HG03432 (cell line): ENCODE measurements around the gene ANGPT4.
"Not testable (repeated sequence)": the region's sequence is repeated elsewhere in the genome, so short reads cannot be mapped to it uniquely, and the experiment has no call there.

ENCODE experiments used
- ATAC-seq: cut with Tn5 transposase; IDR thresholded peaks from one replicate; pipeline ENCODE4 v1.9.1; 2021; ENCODE audit warnings: mild to moderate bottlenecking, moderate library complexity; ENCODE audit not compliant: unreplicated experiment

Gene ANGPT4

DNA sequence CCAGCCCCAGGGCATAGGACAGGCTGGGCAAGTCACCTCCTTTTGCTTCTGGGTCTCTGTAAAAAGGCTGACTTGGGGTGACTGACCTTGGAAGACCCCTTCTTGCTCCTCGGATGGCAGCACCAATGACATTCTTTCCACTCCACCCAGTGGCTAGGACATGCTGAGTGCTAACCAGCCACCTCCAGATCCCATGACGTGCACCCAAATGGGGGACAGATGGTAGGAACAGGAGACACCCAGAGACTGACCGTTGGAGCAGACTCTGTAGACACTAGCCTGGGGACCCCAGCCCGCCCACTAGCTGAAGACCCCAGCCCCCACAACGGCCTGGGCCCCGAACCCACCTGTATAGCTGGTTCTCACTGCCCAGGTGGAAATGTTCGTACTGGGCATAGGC lies 38.3 kb downstream of the ANGPT4 start:
- no peak for ATAC-seq

DNA sequence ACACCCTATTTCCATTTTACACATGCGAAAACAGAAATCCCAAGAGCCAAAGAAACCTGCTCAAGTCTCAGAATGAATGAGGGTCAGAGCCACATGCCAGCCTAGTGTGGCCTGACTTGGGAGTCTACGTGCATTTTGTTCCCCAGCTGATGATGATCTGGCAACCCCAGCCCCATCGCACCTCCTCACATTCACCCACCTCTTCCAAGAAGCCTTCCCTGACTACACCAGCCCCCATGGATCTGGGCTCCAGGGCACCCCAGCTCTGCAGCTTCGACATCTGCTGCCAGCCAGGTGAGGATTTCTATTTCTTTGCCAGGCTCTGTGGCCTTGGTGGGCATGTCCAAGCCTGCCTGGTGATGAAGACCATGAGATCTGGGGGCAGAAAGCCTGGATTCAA lies 41.0 kb downstream of the ANGPT4 start:
- no peak for ATAC-seq

DNA sequence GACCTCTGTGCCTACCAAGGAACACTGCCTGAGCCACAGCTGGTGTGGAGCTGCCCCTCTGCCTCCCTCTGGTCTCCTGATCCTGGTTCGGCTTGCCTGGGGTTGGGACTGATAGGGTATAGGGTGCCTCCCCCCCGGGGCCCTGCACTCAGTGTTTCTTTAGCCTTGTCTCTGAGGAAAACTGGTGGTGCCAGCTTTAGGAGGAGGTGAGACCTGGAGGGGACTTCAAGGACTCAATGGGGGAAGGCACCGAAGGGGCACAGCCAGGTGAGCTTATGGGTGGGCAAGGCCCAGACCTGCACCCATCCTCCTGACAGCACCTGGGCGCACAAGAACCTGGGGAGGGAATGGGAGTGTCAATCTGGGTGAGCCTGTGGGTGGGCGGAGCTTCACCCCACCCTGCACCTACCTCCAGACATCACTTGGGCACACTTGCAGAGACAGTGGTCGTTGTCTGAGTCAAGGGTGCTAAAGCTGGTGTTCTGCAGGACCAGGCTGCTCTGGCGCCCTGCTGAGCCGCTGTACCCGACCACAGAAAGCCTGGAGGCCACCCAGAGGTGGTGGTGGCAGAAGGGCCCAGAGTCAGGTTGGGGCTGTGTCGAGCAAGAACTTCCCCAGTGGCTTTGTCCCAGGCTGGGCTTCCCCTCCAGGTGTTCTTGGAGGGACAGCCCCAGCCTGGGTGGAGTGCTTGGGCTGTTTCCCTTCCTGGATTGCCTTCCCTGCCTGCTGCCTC lies 42.1 kb downstream of the ANGPT4 start:
- ATAC-seq: no peak

DNA sequence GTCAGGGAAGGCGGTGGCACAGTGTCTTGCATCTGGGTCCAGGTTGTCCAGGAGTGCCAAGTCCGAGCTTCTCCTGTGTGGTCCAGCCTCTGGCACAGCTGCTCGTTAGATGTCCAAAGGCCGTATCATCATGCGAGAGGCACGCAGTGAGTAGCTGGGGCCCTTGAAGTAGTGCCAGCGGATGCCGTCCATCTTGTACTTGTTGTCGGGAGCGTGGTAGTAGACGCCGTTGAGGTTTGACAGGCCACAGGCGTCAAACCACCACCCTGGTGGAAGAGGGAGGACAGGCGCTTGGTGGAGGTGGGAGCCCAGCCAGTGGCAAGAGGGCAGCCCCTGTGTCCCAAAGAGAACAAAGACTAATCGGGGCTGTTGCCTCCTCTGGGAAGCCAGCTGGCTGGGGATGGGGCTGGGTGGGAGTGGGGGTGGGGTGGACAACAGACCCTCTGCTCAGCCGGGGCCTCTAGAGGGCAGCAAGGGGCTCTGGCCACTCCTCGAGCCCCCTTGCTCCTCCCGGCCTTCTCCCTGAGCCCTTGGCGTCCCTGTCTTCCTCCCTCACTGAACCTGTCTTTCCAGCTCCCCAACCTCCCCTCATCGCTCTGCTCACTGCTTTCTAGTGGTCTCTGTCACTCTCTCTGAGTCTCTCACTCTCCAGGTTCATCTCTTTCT lies 43.1 kb downstream of the ANGPT4 start:
- ATAC-seq: no peak

DNA sequence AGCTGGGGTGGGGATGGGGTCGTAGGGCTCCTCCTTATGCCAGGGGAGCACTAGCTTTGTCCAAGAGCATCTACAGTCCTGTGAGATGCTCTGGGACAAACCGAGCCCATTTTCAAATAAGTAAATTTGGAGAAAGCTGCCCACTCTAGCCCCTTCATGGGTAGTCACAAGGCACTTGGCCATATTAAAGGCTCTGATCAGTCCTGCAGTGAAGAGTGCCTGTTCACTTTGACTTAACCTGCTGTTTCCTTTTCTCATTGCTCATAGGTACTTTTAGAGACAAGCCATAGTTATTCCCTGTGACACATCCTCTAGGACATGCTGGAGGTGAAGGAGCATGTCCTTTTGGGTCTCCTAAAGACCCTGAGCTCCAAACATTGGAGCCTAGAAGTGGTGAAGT lies 44.2 kb downstream of the ANGPT4 start:
- ATAC-seq: no peak

DNA sequence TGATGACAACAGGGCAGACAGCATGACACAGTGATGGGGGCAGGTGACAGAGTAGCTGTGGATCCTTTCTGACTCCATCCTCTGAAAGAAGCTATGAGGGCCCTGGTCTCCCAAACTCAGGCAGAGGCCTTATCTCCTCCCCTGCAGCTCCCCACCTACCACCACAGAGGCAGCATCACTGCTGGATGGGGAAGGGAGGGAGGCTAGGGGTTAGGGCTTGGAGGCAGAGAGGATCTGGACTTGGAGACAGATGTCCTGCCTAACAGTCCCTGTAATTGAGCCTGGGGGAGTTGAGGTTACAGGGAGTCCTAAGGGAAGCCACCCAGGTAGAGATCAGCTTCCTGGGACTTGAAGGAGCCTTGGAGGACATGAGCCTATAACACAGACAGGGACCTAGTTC lies 44.7 kb downstream of the ANGPT4 start:
- ATAC-seq: no peak

DNA sequence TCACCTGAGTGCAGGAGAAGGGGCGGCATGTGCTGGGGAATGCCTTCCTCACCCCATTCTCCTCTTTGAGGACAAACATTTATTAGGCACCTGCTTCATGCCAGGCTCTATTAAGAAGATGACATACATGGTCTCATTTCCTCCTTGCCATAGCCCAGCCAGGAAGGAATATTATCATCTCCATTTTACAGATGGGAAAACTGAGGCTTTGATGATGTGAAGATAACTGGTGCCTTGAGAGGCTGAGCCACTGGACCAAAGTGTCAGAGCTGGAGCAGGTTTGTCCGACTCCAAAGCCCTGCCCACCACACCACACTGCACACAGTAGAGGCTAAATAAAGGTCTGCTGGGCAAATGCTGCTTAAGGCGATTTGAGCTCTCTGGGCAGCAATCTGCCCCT lies 45.4 kb downstream of the ANGPT4 start:
- ATAC-seq: no peak

DNA sequence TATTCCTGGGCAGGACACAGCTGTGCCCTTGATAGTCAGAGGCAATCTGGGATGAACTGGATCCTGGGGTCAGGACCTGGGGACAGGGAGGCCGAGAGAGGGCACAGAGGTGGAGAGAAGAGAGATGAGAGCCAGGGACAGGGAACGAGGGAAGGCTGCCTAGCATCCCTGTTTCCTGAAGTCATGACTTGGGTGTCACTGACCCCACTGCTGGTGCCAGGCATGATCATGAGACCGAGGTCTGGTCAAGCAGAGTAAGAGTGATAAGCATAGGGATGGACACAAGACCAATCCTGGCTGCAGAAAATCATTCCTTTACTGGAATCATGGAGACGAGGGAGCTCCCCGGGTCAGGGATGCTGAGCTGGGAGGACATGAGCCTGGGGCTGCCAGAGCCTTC lies 46.5 kb downstream of the ANGPT4 start:
- ATAC-seq: no peak

DNA sequence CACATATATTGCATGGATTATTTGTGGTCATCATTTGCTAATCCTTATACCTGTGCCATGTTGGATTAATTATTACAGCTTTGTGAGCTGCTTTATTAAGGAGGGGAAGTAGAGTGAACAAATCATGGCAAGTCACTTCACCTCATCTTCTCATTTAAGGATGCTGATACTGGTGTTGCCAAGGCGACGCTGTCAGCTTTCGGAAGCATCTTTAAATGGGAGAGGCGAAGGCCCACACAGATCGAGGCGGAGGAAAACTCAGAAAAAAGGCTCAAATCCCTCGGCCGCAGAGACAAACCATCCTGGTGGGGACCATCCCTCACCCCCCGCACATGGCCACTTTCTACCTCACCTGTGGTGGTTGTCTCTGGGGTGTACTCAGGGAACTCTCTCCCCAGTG lies 47.9 kb downstream of the ANGPT4 start:
- ATAC-seq: no peak

DNA sequence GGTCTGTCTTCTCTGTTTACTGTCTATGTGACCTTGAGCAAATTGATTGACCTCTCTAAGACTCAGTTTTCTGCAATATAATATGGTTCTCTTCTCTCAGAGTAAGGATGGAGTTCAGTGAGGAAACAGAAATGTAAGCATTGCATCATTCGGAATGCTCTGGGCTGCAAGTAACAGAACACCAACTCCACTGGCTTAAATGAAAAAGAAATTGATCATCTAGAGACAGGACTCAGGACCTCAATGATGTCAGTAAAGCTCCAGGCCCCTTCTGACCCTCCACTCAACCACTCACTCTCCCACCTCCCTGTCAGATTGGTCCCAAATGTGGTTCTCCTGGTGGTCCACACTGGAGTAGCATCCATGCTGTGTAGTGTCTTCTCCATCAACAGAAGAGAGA lies 50.7 kb downstream of the ANGPT4 start:
- ATAC-seq: no peak

DNA sequence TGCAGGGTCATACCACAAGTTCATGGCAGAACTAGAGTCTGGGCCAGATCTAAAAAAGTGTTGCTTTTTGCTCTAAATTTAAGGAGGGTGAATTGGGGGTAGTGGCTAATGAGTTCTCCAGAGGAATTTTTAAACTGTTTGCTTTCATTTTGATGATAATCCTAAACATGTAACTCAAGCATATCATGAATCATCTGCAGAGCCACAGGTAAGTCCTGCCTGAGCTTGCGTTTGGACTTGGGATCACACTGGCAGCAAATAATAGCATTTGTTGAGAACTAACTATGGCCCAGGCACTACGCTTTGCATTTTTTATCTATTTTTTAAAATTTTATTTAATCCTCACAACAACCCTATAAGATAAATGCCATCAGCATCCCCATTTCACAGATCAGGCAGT lies 55.2 kb downstream of the ANGPT4 start:
- no peak for ATAC-seq

DNA sequence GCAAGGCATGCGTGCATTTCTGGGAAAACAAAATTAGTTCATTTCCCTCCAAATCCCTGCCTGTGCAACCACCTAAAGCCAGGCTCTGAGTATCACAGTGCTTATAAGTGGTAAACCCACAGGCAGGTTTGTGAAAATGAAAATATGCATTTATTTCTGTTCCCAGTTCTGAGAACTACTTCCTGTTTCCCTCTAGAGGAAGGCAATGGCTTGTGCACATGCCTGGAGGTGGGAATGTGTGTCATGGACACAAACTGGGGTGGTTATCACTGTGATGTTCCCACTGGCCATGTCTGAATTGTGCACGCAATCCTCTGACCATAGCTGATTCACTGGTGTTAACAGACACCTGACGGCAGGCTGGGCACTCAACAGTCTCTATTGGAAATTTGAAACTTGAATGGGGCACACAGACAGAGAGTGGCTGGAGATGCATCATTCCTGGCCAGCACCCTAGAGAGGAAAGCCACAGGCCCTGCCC lies 56.3 kb downstream of the ANGPT4 start:
- ATAC-seq: no peak

DNA sequence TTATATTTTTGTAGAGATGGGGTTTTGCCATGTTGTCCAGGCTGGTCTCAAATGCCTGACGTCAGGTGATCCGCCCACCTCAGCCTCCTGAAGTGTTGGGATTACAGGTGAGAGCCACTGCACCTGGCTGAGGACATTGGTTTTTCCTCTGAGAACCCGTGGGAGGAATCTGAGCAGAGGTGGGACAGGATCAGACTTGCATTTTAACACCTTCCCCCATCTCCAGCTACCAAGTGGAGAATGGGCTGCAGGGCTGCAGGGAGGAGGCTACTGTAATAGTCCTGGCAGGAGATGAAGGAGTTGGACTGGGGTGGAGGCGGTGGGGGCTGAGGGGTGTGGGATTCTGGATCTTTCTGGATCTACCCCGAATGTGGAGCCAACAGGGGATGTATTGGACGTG lies 58.1 kb downstream of the ANGPT4 start:
- no peak for ATAC-seq

DNA sequence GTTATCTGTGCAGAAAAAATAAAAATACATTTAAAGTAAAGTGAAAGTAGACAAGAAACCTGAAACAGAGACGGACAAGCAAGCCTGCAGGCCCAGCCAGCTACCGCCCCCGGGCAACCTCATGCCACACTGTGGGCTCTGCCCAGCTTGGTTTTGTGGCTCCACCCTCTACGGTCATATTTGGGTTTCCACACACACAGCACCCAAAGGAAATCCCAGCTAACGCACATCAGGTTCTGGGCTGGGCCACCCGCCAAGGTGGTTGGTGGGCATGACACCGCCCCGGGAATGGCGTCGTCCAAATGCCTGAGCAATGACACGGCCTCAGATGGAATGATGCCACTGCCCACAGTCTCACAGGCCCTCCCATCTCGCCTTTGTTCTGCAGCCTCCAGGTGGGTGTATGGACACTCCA lies 59.8 kb downstream of the ANGPT4 start:
- ATAC-seq: no peak

DNA sequence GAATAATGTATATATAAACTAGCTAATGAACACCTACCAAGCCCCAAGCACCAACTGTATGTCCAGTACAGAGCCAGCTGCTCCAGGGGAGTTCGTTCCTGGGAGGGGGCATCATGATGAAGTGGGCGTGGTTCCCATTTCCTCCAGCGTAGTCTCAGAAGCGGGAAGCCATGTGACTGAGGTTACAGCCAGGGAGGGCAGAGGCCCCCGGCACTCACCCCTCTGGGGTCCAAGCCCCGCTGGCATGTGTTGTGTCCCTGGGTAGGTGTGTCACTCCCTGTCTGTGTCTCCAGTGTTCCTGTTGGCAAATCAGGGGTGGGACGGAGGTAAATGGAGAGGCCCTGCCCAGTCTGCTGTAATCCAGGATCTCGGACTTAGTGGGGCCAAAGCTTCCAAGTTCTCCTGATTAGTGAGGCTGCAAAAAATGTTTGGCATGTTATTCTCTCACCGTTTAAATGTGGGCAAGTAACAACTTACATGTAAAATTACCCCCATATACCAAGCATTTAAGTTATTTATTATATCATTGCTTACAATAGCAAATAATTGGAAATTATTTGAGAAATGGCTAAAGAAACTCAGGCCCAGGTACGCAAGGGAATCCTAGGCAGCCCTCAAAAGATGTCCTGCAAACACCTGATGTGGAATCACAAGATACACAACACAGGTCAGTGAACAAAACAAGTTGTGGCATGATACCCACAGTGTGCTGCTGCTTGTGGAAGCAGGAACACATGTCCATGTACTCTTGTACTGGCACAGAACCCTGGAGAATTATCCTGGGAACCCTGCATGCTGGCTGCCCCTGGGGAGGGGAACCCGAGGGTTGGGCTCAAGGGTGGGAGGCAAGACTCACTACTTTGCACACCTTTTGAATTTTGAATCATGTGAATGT lies 60.4 kb downstream of the ANGPT4 start:
- ATAC-seq: no peak

DNA sequence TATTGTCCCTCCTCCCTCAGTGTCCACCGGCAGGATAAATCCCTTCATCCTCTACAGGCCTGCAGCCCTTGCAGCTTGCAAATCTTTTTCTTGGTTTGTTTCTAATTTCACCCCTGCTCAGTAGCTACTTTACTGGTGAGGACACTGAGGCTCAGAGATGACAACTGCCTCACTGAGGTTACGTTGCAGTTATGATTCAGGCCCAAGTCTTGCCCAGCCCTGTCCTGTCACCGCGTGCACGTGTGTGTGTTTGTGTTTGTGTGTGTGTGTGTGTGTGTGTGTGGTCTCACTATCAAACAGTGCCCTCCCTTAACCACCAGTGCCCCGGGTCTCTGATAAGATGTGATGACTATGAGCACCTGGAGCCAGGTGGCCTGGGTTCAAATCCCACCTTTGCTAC lies 61.5 kb downstream of the ANGPT4 start:
- ATAC-seq: no peak

DNA sequence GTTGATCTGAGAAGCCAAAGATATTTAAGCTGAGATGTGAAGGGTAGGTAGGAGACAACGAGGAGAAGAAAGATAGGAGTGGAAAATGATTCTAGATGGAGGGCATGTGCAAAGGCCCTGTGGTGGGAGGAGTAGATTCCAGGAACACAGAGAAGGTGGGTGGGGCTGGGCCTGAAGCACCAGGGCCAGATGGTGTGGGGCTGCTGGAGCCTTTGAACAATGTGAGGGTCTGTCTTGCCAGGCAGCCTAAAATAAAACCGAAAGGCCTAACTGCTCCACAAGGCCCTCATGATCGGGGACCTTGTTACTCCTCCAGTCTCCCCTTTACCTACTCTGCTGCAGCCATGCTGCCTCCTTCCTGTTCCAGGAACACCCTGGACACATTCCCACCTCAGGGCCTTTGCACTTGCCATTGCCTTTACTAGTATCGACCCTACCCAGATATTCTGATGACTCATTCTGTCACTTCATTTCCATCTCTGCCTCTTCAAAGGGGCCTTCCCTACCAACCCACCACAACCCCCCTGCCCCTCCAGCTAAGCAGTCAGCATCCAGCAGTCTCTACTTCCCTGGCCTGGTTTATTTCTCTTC lies 62.6 kb downstream of the ANGPT4 start:
- no peak for ATAC-seq

DNA sequence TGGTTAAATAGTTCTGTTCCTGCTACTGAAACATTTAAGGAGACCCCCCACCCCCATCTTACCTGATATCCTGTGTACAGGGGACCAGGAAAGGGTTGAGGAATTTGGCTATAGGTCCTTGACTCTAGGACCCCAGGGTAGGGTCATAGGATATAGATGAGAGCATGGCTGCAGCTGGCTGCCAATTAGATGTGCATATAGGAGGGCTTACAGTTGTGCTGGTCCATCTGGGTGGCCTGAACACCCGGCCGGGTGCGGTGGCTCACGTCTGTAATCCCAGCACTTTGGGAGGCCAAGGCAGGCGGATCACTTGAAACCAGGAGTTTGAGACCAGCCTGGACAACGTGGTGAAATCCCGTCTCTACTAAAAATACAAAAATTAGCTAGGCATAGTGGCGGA lies 67.4 kb downstream of the ANGPT4 start:
- ATAC-seq: not testable (repeated sequence)

DNA sequence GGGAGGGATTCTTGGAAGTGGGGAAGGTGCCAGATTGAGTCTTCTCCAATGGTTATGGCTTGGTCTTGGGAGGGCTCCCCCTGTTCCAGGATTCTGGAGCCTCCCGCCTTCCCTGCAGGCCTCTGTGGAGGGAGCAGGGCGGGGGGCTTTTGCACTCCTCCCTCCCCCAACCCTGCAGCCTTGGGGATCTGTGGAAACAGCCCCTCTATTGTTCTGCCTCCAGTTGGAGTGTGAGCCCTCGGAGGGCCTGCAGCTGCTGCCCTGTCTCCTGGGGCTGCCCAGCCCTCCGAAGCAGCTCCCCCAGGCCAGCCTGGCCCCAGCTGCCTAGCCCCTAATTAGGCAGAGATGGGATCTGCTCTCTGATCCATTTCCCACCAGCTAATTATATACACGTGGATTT lies 67.9 kb downstream of the ANGPT4 start:
- ATAC-seq: no peak

DNA sequence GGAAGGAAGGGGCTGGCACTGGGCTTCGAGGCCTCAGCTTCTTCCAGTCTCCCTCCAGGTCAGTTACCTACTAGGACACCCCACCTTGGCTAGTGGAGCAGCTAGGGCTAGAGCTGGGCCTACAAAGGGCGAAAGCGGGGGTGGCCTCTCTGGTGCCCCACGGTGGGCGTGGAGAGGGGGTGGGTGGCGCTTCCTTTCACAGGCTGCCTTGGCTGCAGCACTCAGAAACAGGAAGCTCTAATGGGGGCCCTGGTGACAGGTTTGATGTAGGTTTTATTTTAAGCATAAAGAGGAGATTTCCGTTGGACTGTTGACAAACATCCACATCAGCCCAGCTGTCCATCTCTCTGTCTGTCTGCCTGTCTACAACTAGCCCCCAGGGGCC lies 69.2 kb downstream of the ANGPT4 start:
- ATAC-seq: peak; percentile 52
